H9 (cell line): ENCODE results near the gene SLC16A10. TPM values are rescaled to one million over a fixed set of nuclear protein-coding genes. Genes with fewer than 3 reads are reported as not detected.

Source experiments
- DNase-seq: peaks from one replicate; pipeline ENCODE4 v3.0.0-alpha.2; 2017
- H2AFZ ChIP-seq: one replicate; pipeline ENCODE4 v1.6.1; 2013; ENCODE audit warnings: mild to moderate bottlenecking, low read length, control low read depth, moderate library complexity
- H2AK5ac ChIP-seq: 2 replicates; pipeline ENCODE4 v1.6.1; 2013; ENCODE audit warnings: low read length, control low read depth, mixed read lengths; ENCODE audit not compliant: insufficient read length
- H2BK120ac ChIP-seq: one replicate; pipeline ENCODE4 v1.6.1; 2013; ENCODE audit warnings: low read depth, mild to moderate bottlenecking, low read length, control low read depth, inconsistent platforms; ENCODE audit not compliant: poor library complexity, severe bottlenecking
- H2BK12ac ChIP-seq: 2 replicates; pipeline ENCODE4 v1.6.1; 2013; ENCODE audit warnings: low read length, control low read depth, mixed read lengths, low read depth; ENCODE audit not compliant: insufficient read length
- H2BK15ac ChIP-seq: 2 replicates; pipeline ENCODE4 v1.6.1; 2013; ENCODE audit warnings: low read depth, low read length, control low read depth
- H2BK20ac ChIP-seq: one replicate; pipeline ENCODE4 v1.6.1; 2013; ENCODE audit warnings: low read depth, mild to moderate bottlenecking, low read length, control low read depth, inconsistent platforms; ENCODE audit not compliant: poor library complexity, severe bottlenecking
- H2BK5ac ChIP-seq: 2 replicates; pipeline ENCODE4 v1.6.1; 2013; ENCODE audit warnings: low read length, control low read depth, mixed read lengths; ENCODE audit not compliant: insufficient read length
- H3K14ac ChIP-seq: 2 replicates; pipeline ENCODE4 v1.6.1; 2013; ENCODE audit warnings: low read length, control low read depth; ENCODE audit not compliant: insufficient read depth
- H3K18ac ChIP-seq: 2 replicates; pipeline ENCODE4 v1.6.1; 2013; ENCODE audit warnings: low read depth, mild to moderate bottlenecking, mixed read lengths, low read length, control low read depth; ENCODE audit not compliant: insufficient read length
- H3K23ac ChIP-seq: 2 replicates; pipeline ENCODE4 v1.6.1; 2013; ENCODE audit warnings: low read length, control low read depth, mixed read lengths, low read depth; ENCODE audit not compliant: insufficient read length
- H3K23me2 ChIP-seq: 2 replicates; pipeline ENCODE4 v1.6.1; 2013; ENCODE audit warnings: low read depth, mild to moderate bottlenecking, mixed read lengths, low read length, control low read depth; ENCODE audit not compliant: insufficient read length, poor library complexity, severe bottlenecking
- H3K27ac ChIP-seq: 2 replicates; pipeline ENCODE4 v1.5.1; 2013; ENCODE audit warnings: low read length, control low read depth, mixed read lengths, low read depth; ENCODE audit not compliant: insufficient read length
- H3K27me3 ChIP-seq: 2 replicates; pipeline ENCODE4 v1.6.1; 2013; ENCODE audit warnings: low read length, control low read depth, inconsistent platforms; ENCODE audit not compliant: insufficient read depth
- H3K4ac ChIP-seq: 2 replicates; pipeline ENCODE4 v1.6.1; 2013; ENCODE audit warnings: low read depth, mild to moderate bottlenecking, control low read depth, inconsistent platforms, low read length, moderate library complexity
- H3K4me1 ChIP-seq: 2 replicates; pipeline ENCODE4 v1.6.1; 2013; ENCODE audit warnings: low read length, control low read depth, inconsistent platforms; ENCODE audit not compliant: insufficient read depth
- H3K4me2 ChIP-seq: 2 replicates; pipeline ENCODE4 v1.6.1; 2013; ENCODE audit warnings: low read length, control low read depth, mixed read lengths; ENCODE audit not compliant: insufficient read length, insufficient read depth
- H3K56ac ChIP-seq: 2 replicates; pipeline ENCODE4 v1.6.1; 2013; ENCODE audit warnings: low read depth, mild to moderate bottlenecking, mixed read lengths, low read length, control low read depth; ENCODE audit not compliant: insufficient read length
- H3K79me1 ChIP-seq: 2 replicates; pipeline ENCODE4 v1.6.1; 2013; ENCODE audit warnings: low read depth, mild to moderate bottlenecking, moderate library complexity, low read length, control low read depth, inconsistent platforms; ENCODE audit not compliant: insufficient read depth, poor library complexity, severe bottlenecking
- H3K79me2 ChIP-seq: 2 replicates; pipeline ENCODE4 v1.6.1; 2013; ENCODE audit warnings: low read length, control low read depth, inconsistent platforms; ENCODE audit not compliant: insufficient read depth
- H3K9ac ChIP-seq: 2 replicates; pipeline ENCODE4 v1.6.1; 2013; ENCODE audit warnings: low read length, control low read depth, mixed read lengths; ENCODE audit not compliant: insufficient read length; ENCODE audit errors: extremely low read depth
- H3K9me3 ChIP-seq: one replicate; pipeline ENCODE4 v1.6.1; 2013; ENCODE audit warnings: low read depth, low read length, inconsistent platforms; ENCODE audit not compliant: control insufficient read depth
- H3T11ph ChIP-seq: one replicate; pipeline ENCODE4 v1.6.1; 2013; ENCODE audit warnings: mild to moderate bottlenecking, low read length, control low read depth, inconsistent platforms
- H4K20me1 ChIP-seq: one replicate; pipeline ENCODE4 v1.6.1; 2013; ENCODE audit not compliant: control insufficient read depth, insufficient read length, insufficient read depth
- H4K5ac ChIP-seq: 2 replicates; pipeline ENCODE4 v1.6.1; 2013; ENCODE audit warnings: low read depth, mild to moderate bottlenecking, mixed read lengths, low read length, control low read depth; ENCODE audit not compliant: insufficient read length
- H4K8ac ChIP-seq: replicated peaks from 2 replicates; pipeline ENCODE4 v1.6.1; 2013; ENCODE audit warnings: low read length, control low read depth, mixed read lengths, low read depth; ENCODE audit not compliant: insufficient read length
- H4K91ac ChIP-seq: 2 replicates; pipeline ENCODE4 v1.6.1; 2013; ENCODE audit warnings: low read depth, mild to moderate bottlenecking, moderate library complexity, mixed read lengths, low read length, control low read depth; ENCODE audit not compliant: insufficient read length
- H3K27ac Mint-ChIP-seq, 3 experiments: 2 replicates in 2 of 3; 3 replicates in 1 of 3; pipeline ENCODE4 v1.8.0; 2020 to 2021; ENCODE audit warnings: mixed read lengths in 3 of 3, mild to moderate bottlenecking in 1 of 3, moderate library complexity in 1 of 3
- H3K27me3 Mint-ChIP-seq: 2 replicates; pipeline ENCODE4 v1.8.0; 2021; ENCODE audit warnings: low read depth, mild to moderate bottlenecking, moderate library complexity, mixed read lengths
- H3K36me3 Mint-ChIP-seq, 3 experiments: 2 replicates in 2 of 3; 3 replicates in 1 of 3; pipeline ENCODE4 v1.8.0; 2020 to 2021; ENCODE audit warnings: low read depth in 3 of 3, mixed read lengths in 3 of 3; ENCODE audit not compliant: insufficient read depth in 1 of 3
- H3K4me1 Mint-ChIP-seq, 2 experiments: 2 replicates each; pipeline ENCODE4 v1.8.0; 2020; ENCODE audit warnings: mixed read lengths in 2 of 2
- H3K4me3 Mint-ChIP-seq, 2 experiments: 2 replicates in 1 of 2; 3 replicates in 1 of 2; pipeline ENCODE4 v1.8.0; 2020 to 2021; ENCODE audit warnings: mild to moderate bottlenecking in 2 of 2, mixed read lengths in 2 of 2, moderate library complexity in 1 of 2
- H3K9me3 Mint-ChIP-seq, 2 experiments: 2 replicates in 1 of 2; 3 replicates in 1 of 2; pipeline ENCODE4 v1.8.0; 2020; ENCODE audit warnings: mild to moderate bottlenecking in 2 of 2, mixed read lengths in 2 of 2, moderate library complexity in 1 of 2
- WGBS: extraction: QIAGEN DNeasy Blood & Tissue Kit; methylation state at CpG from one replicate; pipeline ENCODE4 v1.1.7; 2013; ENCODE audit warnings: missing lambda C conversion rate, low lambda C conversion rate, mixed read lengths; ENCODE audit not compliant: insufficient read length; ENCODE audit errors: extremely low coverage; 5-methylcytosine and 5-hydroxymethylcytosine counted together
- total RNA-seq: library from RNA; stranded (reverse); gene quantifications from 2 replicates; pipeline ENCODE4 v1.2.1, GENCODE V29; 2021
- TF ChIP-seq, protein P1 (sequence below): fragments of 200-600 bp; sonication (generic); conservative IDR thresholded peaks from 3 replicates; pipeline ENCODE4 v1.8.0; 2021; ENCODE audit warnings: antibody characterized with exemption, mild to moderate bottlenecking

SLC16A10 gene
- total RNA-seq, 1 experiment from 2014 or later = 11.4 TPM

DNA sequence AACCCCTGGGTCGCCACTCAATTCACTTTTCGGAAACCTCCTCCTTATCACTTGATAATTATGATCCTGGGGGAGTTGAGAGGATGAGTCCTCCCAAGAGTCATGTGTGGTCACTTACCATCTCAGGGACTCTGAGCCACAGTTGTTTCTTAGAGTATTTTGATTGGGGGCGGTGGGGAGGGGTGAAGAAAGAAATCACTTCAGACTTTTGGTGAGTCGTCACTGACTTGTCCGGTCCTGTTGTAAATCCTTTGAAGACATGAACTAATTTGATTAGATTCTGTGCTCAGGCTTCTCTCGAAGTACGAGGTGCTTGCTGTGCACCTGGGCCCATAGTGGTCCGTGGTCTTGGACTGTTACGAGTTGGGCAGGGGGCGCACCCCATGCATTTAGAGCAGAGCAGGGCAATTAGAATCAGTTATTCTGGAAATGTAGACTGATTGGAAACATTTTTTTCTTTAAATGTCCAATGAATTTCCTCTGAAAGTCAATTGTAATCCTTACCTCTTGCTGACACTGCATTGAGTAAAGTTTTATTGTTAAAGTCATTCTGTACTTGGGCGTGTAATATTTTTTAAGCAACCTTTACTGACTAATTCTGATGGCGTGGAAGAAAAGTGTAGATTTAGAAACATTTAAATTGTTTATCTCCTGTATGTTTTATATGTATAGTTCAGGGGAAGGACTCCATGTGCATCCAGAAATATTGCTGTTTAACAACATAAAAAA is 173.4 kb downstream of the SLC16A10 start:
- H2AFZ ChIP-seq = no peak overlapping the region
- H3K27ac Mint-ChIP-seq = peak overlapping the region in 1 of 3 experiments; percentile 62; a peak in 1 of 7 replicates
- H3K4me1 ChIP-seq = no peaks in the 10 kb centered on the region
- H4K91ac ChIP-seq = no peak overlapping the region
- H2BK20ac ChIP-seq = no peak overlapping the region
- H3K23me2 ChIP-seq = no peaks in the 10 kb centered on the region
- no peak overlapping the region for H3K18ac ChIP-seq
- no peak overlapping the region for H3K56ac ChIP-seq
- no peak overlapping the region for H2BK15ac ChIP-seq
- no peak overlapping the region for H3K9ac ChIP-seq
- H2BK5ac ChIP-seq = no peak overlapping the region
- no peaks in the 10 kb centered on the region for H3K9me3 ChIP-seq
- H2BK12ac ChIP-seq = no peak overlapping the region
- no peak overlapping the region for H3K14ac ChIP-seq
- H3K4me2 ChIP-seq = no peak overlapping the region
- H4K8ac ChIP-seq = no peak overlapping the region
- H3K27ac ChIP-seq = no peak overlapping the region
- no peak overlapping the region for H3T11ph ChIP-seq
- no peaks in the 10 kb centered on the region for H3K9me3 Mint-ChIP-seq
- H3K36me3 Mint-ChIP-seq = peaks cover 0 to 16% (median 14%) of the 10 kb centered on the region in 3 experiments; a peak in 5 of 7 replicates
- no CpG with 5 or more reads among the region's 12 CpGs for WGBS
- no peak overlapping the region for H2AK5ac ChIP-seq
- no peaks in the 10 kb centered on the region for H3K79me2 ChIP-seq
- DNase-seq = no peak
- H3K23ac ChIP-seq = no peak overlapping the region
- H3K79me1 ChIP-seq = peaks cover 2% of the 10 kb centered on the region
- peaks cover 26 to 27% of the 10 kb centered on the region in 2 experiments for H3K4me1 Mint-ChIP-seq
- no peaks in the 10 kb centered on the region for H4K20me1 ChIP-seq
- H3K4ac ChIP-seq = no peak overlapping the region
- no peaks in the 10 kb centered on the region for H3K27me3 ChIP-seq
- H4K5ac ChIP-seq = no peak overlapping the region
- TF ChIP-seq, protein P1, sequence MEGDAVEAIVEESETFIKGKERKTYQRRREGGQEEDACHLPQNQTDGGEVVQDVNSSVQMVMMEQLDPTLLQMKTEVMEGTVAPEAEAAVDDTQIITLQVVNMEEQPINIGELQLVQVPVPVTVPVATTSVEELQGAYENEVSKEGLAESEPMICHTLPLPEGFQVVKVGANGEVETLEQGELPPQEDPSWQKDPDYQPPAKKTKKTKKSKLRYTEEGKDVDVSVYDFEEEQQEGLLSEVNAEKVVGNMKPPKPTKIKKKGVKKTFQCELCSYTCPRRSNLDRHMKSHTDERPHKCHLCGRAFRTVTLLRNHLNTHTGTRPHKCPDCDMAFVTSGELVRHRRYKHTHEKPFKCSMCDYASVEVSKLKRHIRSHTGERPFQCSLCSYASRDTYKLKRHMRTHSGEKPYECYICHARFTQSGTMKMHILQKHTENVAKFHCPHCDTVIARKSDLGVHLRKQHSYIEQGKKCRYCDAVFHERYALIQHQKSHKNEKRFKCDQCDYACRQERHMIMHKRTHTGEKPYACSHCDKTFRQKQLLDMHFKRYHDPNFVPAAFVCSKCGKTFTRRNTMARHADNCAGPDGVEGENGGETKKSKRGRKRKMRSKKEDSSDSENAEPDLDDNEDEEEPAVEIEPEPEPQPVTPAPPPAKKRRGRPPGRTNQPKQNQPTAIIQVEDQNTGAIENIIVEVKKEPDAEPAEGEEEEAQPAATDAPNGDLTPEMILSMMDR = no peak
- H3K27me3 Mint-ChIP-seq = no peaks in the 10 kb centered on the region
- H3K4me3 Mint-ChIP-seq = peak overlapping the region; percentile 73 to 81; a peak in 4 of 5 replicates
- H2BK120ac ChIP-seq = no peak overlapping the region
